GM19468 (cell line): ENCODE data around the gene EXOC4.

Source experiments
- ATAC-seq: cut with Tn5 transposase; IDR thresholded peaks from one replicate; pipeline ENCODE4 v1.9.1; 2021; ENCODE audit warnings: mild to moderate bottlenecking, moderate library complexity, moderate number of reproducible peaks; ENCODE audit not compliant: unreplicated experiment; ENCODE audit errors: extremely low read depth

The EXOC4 gene

GRCh38 chr7:133409421-133409820, 156.5 kb downstream of the EXOC4 start:
- no peak for ATAC-seq

- no peak for ATAC-seq
Measured at GRCh38 chr7:133409966-133410365, 157.1 kb downstream of the EXOC4 start.

- ATAC-seq = no peak
Measured at GRCh38 chr7:133411395-133411794, 158.5 kb downstream of the EXOC4 start.

GRCh38 chr7:133412942-133413341, 160.1 kb downstream of the EXOC4 start:
- no peak for ATAC-seq

- ATAC-seq = no peak
Measured at GRCh38 chr7:133419041-133419440, 166.2 kb downstream of the EXOC4 start.

GRCh38 chr7:133423618-133424017, 170.7 kb downstream of the EXOC4 start:
- ATAC-seq = no peak

GRCh38 chr7:133428326-133428725, 175.4 kb downstream of the EXOC4 start:
- no peak for ATAC-seq

- ATAC-seq = no peak
Measured at GRCh38 chr7:133428876-133429275, 176.0 kb downstream of the EXOC4 start.

- ATAC-seq = no peak
Measured at GRCh38 chr7:133429371-133429770, 176.5 kb downstream of the EXOC4 start.

- no peak for ATAC-seq
Measured at GRCh38 chr7:133431134-133431724, 178.4 kb downstream of the EXOC4 start.

- no peak for ATAC-seq
Measured at GRCh38 chr7:133433165-133433812, 180.4 kb downstream of the EXOC4 start.

- ATAC-seq = no peak
Measured at GRCh38 chr7:133434246-133434865, 181.5 kb downstream of the EXOC4 start.

- ATAC-seq = no peak
Measured at GRCh38 chr7:133436014-133436428, 183.1 kb downstream of the EXOC4 start.

- no peak for ATAC-seq
Measured at GRCh38 chr7:133437544-133437943, 184.7 kb downstream of the EXOC4 start.

- ATAC-seq = no peak
Measured at GRCh38 chr7:133442818-133443217, 189.9 kb downstream of the EXOC4 start.

GRCh38 chr7:133445617-133446016, 192.7 kb downstream of the EXOC4 start:
- no peak for ATAC-seq

- no peak for ATAC-seq
Measured at GRCh38 chr7:133448012-133448411, 195.1 kb downstream of the EXOC4 start.

- ATAC-seq = no peak
Measured at GRCh38 chr7:133452577-133452976, 199.7 kb downstream of the EXOC4 start.

- ATAC-seq = no peak
Measured at GRCh38 chr7:133458688-133459087, 205.8 kb downstream of the EXOC4 start.

- ATAC-seq = no peak
Measured at GRCh38 chr7:133461421-133461820, 208.5 kb downstream of the EXOC4 start.

GRCh38 chr7:133475655-133476054, 222.8 kb downstream of the EXOC4 start:
- no peak for ATAC-seq

- ATAC-seq = no peak
Measured at GRCh38 chr7:133477791-133478190, 224.9 kb downstream of the EXOC4 start.
